Activated CD4-positive, alpha-beta T cell treated with anti-CD3 and anti-CD28 coated beads, Interleukin-2, amount 50 U/mL, for 48 hours (primary cell): ENCODE data around the gene CEP57L1.

Experiments used
- DNase-seq, 2 experiments: peaks; one replicate each; pipeline ENCODE4 v3.0.0-alpha.2; 2020

Gene CEP57L1

GRCh38 chr6:109095036-109095834 lies at the start of gene CEP57L1:
CEP57L1 (plus strand) TSS chr6:109095507; CDS start chr6:109145222, 49,715 bp downstream.
- DNase-seq = peak; percentile 95 to 97

DNA sequence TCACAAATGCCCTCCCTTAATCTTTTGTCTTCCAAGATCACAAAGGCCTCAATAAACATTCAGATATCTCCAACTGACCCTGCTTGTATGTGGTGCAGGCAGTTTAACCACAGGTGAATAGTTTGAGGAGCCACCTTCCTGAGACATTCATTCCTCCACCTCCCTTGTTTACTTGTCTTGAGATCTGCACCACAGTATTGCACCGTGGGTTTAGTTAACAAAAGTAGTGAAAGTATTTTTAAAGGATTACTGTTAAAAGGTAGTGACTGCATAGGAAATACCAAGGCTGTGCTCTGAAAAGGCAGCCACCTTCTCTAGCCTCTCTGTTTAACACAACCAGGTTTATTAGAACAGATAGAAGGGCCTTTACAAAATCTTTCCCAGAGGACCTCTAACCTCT lies 47.1 kb upstream of the CEP57L1 start:
- DNase-seq = no peak

- no peak for DNase-seq
Measured at GRCh38 chr6:109048670-109049415, 46.5 kb upstream of the CEP57L1 start.

- no peak for DNase-seq
Measured at GRCh38 chr6:109050012-109050411, 45.3 kb upstream of the CEP57L1 start.

DNA sequence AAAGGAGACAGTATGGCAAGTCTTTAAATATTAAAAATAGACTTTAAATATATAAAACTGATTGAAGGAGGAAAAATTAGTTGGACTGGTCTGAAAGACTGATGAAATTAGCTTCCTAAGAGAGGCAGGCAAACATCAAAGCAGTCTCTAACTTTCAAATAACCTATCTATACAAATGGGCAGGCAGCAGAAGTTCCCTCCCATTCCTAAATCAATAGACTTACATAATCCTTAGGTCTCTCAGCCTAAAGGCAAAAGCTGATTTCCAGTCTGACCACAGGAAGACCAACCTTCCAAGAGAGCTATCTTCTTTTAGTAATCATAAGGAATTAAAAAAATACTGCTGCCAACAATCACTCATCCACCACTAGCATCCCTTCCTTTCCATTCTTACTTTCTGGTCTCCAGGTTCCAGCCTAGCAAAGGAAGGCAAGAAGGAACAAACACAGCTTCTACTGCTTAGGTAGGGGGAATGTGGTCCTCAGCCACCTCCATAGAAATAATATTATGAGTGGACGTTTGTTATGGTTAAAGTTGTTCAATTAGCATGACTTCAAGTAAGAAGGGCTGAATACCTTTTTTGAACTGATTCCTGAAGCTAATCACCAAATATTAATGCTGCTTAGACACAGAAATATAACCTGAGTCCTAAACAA lies 44.7 kb upstream of the CEP57L1 start:
- DNase-seq = no peak

- no peak for DNase-seq
Measured at GRCh38 chr6:109051301-109052017, 43.8 kb upstream of the CEP57L1 start.

DNA sequence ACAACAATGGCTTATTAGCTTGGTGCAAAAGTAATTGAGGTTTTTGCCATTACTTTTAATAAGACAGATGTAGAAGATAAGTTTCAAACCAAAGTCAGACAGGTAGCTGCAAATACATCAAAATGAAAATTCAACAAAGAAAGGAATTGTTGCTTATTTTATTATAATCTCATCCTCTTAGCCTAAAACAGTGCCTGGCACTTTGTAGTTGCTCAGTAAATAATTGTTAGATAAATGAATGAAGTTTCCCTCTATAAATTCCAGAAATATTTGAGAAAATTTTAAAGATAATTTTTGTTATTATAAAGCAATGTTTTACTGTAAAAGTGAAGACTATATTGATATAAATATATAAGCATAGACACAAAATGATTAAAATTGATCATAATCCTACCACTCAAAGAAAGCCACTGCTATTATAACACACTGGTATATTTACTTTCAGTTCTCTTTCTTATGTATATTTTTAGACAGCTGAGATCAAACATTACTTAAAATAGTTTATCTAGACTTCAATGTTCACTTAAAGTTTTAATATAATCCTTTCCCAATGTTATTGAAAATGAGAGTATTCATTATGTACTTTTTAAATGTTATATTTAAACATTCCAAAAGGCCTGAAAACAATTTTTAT lies 43.2 kb upstream of the CEP57L1 start:
- DNase-seq = no peak

DNA sequence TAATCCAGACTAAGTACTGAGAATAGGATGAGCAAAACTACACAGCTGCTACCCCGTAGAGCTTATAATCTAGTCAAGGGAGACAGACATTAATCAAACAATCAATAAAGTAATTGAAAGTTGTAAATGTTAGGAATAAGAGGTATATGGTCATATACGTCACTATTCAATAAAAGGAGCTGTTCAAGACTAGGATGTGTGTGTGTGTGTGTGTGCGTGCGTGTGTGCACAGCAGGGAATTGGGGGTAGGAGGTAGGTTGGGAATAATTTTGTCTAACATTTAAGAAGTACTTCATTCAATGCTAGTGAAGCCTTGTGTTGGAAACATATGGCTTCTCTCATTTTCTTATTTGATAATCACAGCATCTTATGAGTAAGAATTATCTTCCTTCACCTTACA lies 42.5 kb upstream of the CEP57L1 start:
- DNase-seq = no peak

DNA sequence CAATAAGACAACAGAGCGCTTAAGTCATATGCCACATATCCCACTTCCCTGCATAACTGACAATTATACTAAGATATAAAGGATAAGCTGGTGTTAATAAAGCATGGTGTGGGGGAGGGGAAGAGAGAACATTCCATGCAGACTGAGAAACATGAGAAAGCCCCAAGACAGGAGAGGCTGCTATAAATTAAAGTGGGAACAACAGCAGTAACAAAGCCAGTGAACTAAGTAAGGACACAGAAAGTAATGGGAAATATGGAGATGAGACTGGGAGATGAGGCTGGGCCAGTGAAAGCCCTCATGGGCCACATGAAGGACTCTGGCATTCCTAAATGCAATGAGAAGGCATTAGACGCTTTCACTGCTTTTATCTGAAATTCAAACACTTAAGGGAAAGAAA lies 42.0 kb upstream of the CEP57L1 start:
- no peak for DNase-seq

DNA sequence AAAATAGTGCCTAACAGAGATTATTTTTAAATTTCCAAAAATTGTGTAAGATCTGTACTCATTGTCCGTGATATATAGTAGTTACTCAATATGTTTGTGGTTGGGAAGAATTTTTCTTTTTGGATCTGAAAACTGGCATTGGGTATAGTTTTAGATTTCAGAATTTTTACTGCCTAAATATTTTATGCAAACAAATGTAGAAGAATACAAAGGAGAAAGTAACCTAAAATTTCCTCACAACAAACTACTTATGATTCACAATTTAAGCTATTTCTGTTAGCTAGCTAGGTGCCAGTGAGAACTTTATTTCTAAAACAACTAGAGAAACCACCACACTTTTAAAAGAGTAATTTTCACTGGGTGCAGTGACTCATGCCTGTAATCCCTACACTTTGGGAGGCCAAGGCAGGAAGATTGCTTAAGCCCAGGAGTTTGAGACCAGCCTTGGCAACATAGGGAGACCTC lies 39.5 kb upstream of the CEP57L1 start:
- DNase-seq = no peak

DNA sequence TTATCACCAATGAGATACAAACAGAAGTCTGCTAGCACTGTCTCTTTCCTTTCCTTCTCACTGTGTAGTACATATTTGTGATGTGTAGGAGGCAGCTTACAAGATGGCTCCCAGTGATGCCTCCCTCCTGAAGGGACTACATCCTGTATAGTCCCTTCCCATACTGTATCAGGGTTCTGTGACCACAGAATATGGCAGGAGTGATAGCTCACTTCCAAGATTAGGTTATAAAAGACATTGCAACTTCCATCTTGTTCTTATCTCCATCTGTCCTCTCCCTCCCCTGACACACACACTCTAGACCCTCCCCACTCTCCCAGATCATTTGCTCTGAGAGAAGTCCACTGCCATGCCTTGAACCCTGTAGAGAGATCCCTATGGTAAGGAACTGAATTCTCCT lies 38.6 kb upstream of the CEP57L1 start:
- DNase-seq = no peak

DNA sequence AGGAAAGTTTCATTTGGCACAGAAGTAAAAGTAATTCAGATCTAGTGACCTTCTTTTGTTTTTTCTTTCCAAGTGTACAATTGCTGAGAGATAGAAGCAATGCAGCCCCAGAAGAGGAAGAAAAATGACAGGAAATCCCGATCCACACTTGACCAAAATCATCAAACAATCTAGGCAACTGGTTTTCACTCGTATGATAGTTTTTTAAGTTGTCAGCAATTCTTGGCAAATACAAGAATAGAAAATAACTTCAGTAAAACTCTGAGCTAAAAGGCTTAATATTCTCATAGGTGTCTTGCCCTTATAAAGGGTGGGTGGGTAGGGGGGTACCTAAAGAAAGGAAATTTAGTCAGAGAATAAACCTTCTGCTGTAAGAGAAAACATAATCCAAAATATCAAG lies 36.7 kb upstream of the CEP57L1 start:
- DNase-seq = no peak

- DNase-seq = no peak
Measured at GRCh38 chr6:109059153-109059552, 36.2 kb upstream of the CEP57L1 start.

DNA sequence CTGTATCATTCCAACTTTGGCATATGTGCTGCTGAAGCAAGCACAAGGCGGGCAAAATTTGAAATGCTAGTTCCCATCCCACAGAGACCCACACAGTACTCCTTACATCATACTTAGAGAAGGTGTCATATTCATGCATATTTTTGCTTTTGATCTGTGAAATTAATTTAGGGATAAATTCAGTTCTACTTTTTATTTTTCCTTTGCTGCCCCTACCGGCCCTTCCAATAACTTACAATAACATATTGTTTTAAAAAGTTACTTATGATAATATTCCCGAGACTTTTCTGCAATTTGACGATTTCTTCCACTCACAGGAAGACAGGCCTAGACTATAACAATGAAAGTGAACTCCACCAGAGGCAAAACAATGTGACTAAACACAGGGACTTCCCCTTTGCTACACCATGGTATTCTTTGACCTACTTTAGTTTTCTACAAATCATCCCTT lies 35.7 kb upstream of the CEP57L1 start:
- no peak for DNase-seq

GRCh38 chr6:109060571-109060970 lies 34.7 kb upstream of the CEP57L1 start:
- DNase-seq = no peak

DNA sequence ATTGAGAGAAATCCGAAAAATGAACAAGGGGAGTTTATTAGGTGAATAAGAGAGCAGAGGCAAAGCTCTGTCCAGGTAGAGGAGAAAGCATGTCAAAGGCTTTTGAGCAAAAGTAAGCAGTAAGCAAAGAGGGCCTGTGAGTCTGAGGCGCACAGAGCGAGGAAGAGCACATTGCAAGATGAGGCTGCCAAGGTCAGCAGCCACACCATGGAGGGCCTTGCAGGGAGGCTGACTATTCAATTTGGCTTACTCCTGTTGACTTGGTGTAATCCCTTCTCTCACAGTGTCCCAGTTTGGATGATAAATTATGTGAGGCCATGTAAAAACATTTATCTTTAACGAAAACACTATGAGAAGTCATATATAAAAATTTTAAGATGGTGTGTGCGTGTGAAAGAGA lies 33.1 kb upstream of the CEP57L1 start:
- DNase-seq = no peak

GRCh38 chr6:109062767-109063352 lies 32.4 kb upstream of the CEP57L1 start:
- DNase-seq = no peak

DNA sequence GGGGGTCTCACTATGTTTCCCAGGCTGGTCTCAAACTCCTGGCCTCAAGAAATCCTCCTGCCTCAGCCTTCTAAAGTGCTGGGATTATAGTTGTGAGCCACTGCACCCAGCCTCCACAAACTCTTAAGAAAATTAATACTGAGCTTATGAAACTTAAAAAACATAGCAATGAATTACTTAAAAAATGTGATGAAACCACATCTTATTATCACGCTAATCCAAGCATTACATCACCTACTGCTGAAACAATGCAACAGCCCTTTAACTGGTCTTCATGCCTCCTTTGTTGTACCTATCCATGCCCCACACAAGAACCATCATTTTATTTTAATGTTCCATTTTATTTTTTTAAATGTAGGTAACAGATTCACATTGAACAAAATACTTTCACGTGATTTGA lies 25.6 kb upstream of the CEP57L1 start:
- no peak for DNase-seq

GRCh38 chr6:109071125-109071917 lies 24.0 kb upstream of the CEP57L1 start:
- DNase-seq = no peak

GRCh38 chr6:109073344-109074132 lies 21.8 kb upstream of the CEP57L1 start:
- peak in 1 of 2 experiments; percentile 25 for DNase-seq

DNA sequence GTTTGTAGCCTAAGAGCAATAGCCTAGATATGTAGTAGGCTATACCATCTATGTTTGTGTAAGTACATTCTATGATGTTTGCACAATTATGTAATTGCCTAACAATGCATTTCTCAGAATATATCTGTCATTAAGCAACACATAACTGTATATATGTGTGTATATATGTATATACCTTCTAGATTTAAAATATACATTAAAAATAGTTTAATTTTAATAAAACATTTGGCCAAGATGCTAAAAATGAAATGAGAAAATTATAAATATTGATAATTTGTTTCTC lies 21.2 kb upstream of the CEP57L1 start:
- DNase-seq = no peak
